Raji (cell line): ENCODE measurements around the gene EMID1.

ENCODE experiments used
- POLR2A ChIP-seq: IDR thresholded peaks from 2 replicates; pipeline ENCODE4 v1.6.1; 2011; ENCODE audit warnings: low read depth, low read length, control low read depth; ENCODE audit not compliant: insufficient read depth

Gene EMID1

GRCh38 chr22:29257751-29258181 is 52.1 kb downstream of the EMID1 start:
- no peak for TF ChIP-seq POLR2A

- TF ChIP-seq POLR2A, result no peak
Measured at GRCh38 chr22:29258407-29259252, 52.9 kb downstream of the EMID1 start.

- TF ChIP-seq POLR2A, result no peak
Measured at GRCh38 chr22:29259253-29259899, 53.7 kb downstream of the EMID1 start.

GRCh38 chr22:29260031-29260560 is 54.4 kb downstream of the EMID1 start:
- no peak for TF ChIP-seq POLR2A

- 0 out of 2 replicates have a peak, but pooled peaks have one; percentile 6 for TF ChIP-seq POLR2A
Measured at GRCh38 chr22:29260601-29261315, 55.1 kb downstream of the EMID1 start.

GRCh38 chr22:29263791-29264276 is 58.1 kb downstream of the EMID1 start:
- TF ChIP-seq POLR2A, result no peak

- no peak for TF ChIP-seq POLR2A
Measured at GRCh38 chr22:29265305-29265704, 59.6 kb downstream of the EMID1 start.

- TF ChIP-seq POLR2A, result no peak
Measured at GRCh38 chr22:29265929-29266328, 60.2 kb downstream of the EMID1 start.

- no peak for TF ChIP-seq POLR2A
Measured at GRCh38 chr22:29266564-29267461, 61.1 kb downstream of the EMID1 start.

GRCh38 chr22:29267462-29267857 is 61.8 kb downstream of the EMID1 start:
- no peak for TF ChIP-seq POLR2A

GRCh38 chr22:29267858-29268510 is 62.3 kb downstream of the EMID1 start, which contains the start of the genes EWSR1 and RHBDD3:
Gene EWSR1, plus strand, starts transcription at chr22:29268268. Its CDS starts 69 bp downstream, at chr22:29268337.
Gene RHBDD3, minus strand, starts transcription at chr22:29267981. Its CDS starts 2,355 bp downstream, at chr22:29265626.
- TF ChIP-seq POLR2A, result peak; percentile 82

GRCh38 chr22:29268511-29269229 is 63.0 kb downstream of the EMID1 start:
- TF ChIP-seq POLR2A, result no peak

- TF ChIP-seq POLR2A, result no peak
Measured at GRCh38 chr22:29269230-29269604, 63.5 kb downstream of the EMID1 start.
